GM21576 (cell line): ENCODE measurements around the gene RASGRP2.

Experiments
- ATAC-seq: cut with Tn5 transposase; IDR thresholded peaks from one replicate; pipeline ENCODE4 v1.9.1; 2021; ENCODE audit warnings: mild to moderate bottlenecking, moderate library complexity; ENCODE audit not compliant: unreplicated experiment

RASGRP2 gene

GRCh38 chr11:64771861-64772260, 27.9 kb upstream of the RASGRP2 start:
- ATAC-seq, result peak; percentile 32

- ATAC-seq, result no peak
Measured at GRCh38 chr11:64770120-64770519, 26.2 kb upstream of the RASGRP2 start.

GRCh38 chr11:64769283-64769682, 25.3 kb upstream of the RASGRP2 start:
- no peak for ATAC-seq

GRCh38 chr11:64768300-64768694, 24.4 kb upstream of the RASGRP2 start:
- no peak for ATAC-seq

GRCh38 chr11:64767344-64768299, 23.7 kb upstream of the RASGRP2 start:
- no peak for ATAC-seq

GRCh38 chr11:64766881-64767280, 22.9 kb upstream of the RASGRP2 start:
- no peak for ATAC-seq

GRCh38 chr11:64765851-64766665, 22.1 kb upstream of the RASGRP2 start:
- ATAC-seq, result no peak

GRCh38 chr11:64765291-64765850, 21.4 kb upstream of the RASGRP2 start:
- ATAC-seq, result no peak

- ATAC-seq, result no peak
Measured at GRCh38 chr11:64764753-64765152, 20.8 kb upstream of the RASGRP2 start.

- no peak for ATAC-seq
Measured at GRCh38 chr11:64764040-64764611, 20.2 kb upstream of the RASGRP2 start.

GRCh38 chr11:64763526-64764039, 19.6 kb upstream of the RASGRP2 start:
- no peak for ATAC-seq

GRCh38 chr11:64762674-64763525, 19.0 kb upstream of the RASGRP2 start:
- ATAC-seq, result no peak

- no peak for ATAC-seq
Measured at GRCh38 chr11:64762277-64762673, 18.3 kb upstream of the RASGRP2 start.

GRCh38 chr11:64760759-64761420, 16.9 kb upstream of the RASGRP2 start:
- no peak for ATAC-seq

GRCh38 chr11:64759722-64760719, 16.1 kb upstream of the RASGRP2 start, which contains the start of gene PYGM:
Gene PYGM, minus strand, starts transcription at chr11:64759974. Its CDS starts 76 bp downstream, at chr11:64759898.
- ATAC-seq, result no peak

- no peak for ATAC-seq
Measured at GRCh38 chr11:64759131-64759721, 15.3 kb upstream of the RASGRP2 start.

- no peak for ATAC-seq
Measured at GRCh38 chr11:64758330-64759079, 14.6 kb upstream of the RASGRP2 start.
